GM21526 (cell line): ENCODE data around the gene PRKAR1B.
"Not testable (repeated sequence)": the region's sequence is repeated elsewhere in the genome, so short reads cannot be mapped to it uniquely, and the experiment has no call there.

ENCODE experiments used
- ATAC-seq: cut with Tn5 transposase; IDR thresholded peaks from one replicate; pipeline ENCODE4 v1.9.1; 2021; ENCODE audit warnings: moderate library complexity; ENCODE audit not compliant: unreplicated experiment, low FRiP score

PRKAR1B gene

GRCh38 chr7:672891-673290 is 54.2 kb downstream of the PRKAR1B start:
- no peak for ATAC-seq

- no peak for ATAC-seq
Observed at GRCh38 chr7:671415-672042, 55.6 kb downstream of the PRKAR1B start.

- no peak for ATAC-seq
Observed at GRCh38 chr7:670501-671390, 56.3 kb downstream of the PRKAR1B start.

GRCh38 chr7:668958-669357 is 58.1 kb downstream of the PRKAR1B start:
- no peak for ATAC-seq

- no peak for ATAC-seq
Observed at GRCh38 chr7:668139-668931, 58.7 kb downstream of the PRKAR1B start.

- ATAC-seq: no peak
Observed at GRCh38 chr7:666454-667292, 60.4 kb downstream of the PRKAR1B start.

GRCh38 chr7:665736-666453 is 61.2 kb downstream of the PRKAR1B start:
- ATAC-seq: no peak

GRCh38 chr7:664997-665735 is 61.9 kb downstream of the PRKAR1B start:
- ATAC-seq: no peak

- no peak for ATAC-seq
Observed at GRCh38 chr7:664402-664775, 62.7 kb downstream of the PRKAR1B start.

- ATAC-seq: no peak
Observed at GRCh38 chr7:662576-662975, 64.5 kb downstream of the PRKAR1B start.

GRCh38 chr7:659996-660395 is 67.1 kb downstream of the PRKAR1B start:
- no peak for ATAC-seq

GRCh38 chr7:659306-659847 is 67.7 kb downstream of the PRKAR1B start:
- no peak for ATAC-seq

- ATAC-seq: no peak
Observed at GRCh38 chr7:657565-658119, 69.4 kb downstream of the PRKAR1B start.

GRCh38 chr7:657010-657409 is 70.1 kb downstream of the PRKAR1B start:
- not testable (repeated sequence) for ATAC-seq

- no peak for ATAC-seq
Observed at GRCh38 chr7:655758-656157, 71.3 kb downstream of the PRKAR1B start.

GRCh38 chr7:653829-654764 is 73.0 kb downstream of the PRKAR1B start:
- ATAC-seq: no peak

- no peak for ATAC-seq
Observed at GRCh38 chr7:652881-653280, 74.2 kb downstream of the PRKAR1B start.
